Large intestine (tissue), 3 donors: ENCODE results near the gene GMDS. TPM values are rescaled to one million over a fixed set of nuclear protein-coding genes. Genes with fewer than 3 reads are reported as not detected.

Experiments used
- DNase-seq, 2 donors: peaks; one replicate each; pipeline versions ENCODE4 v3.0.0 to v3.0.0-alpha.2; 2013
- H3K27ac ChIP-seq: one replicate; pipeline ENCODE4 v1.5.1; 2013; ENCODE audit warnings: low read length
- H3K27me3 ChIP-seq: 2 replicates; pipeline ENCODE4 v1.6.1; 2013; ENCODE audit warnings: low read length; ENCODE audit not compliant: control insufficient read depth, insufficient read depth
- H3K36me3 ChIP-seq: 2 replicates; pipeline ENCODE4 v1.6.1; 2013; ENCODE audit warnings: low read length; ENCODE audit not compliant: control insufficient read depth, insufficient read depth
- H3K4me1 ChIP-seq: one replicate; pipeline ENCODE4 v1.6.1; 2013; ENCODE audit warnings: low read length; ENCODE audit not compliant: control insufficient read depth, insufficient read depth
- H3K4me3 ChIP-seq: one replicate; pipeline ENCODE4 v1.5.1; 2013; ENCODE audit warnings: low read length
- H3K9me3 ChIP-seq: one replicate; pipeline ENCODE4 v1.6.1; 2013; ENCODE audit warnings: mild to moderate bottlenecking, low read depth, low read length, moderate library complexity; ENCODE audit not compliant: control insufficient read depth
- WGBS: methylation state at CpG from one replicate; pipeline ENCODE4 v1.1.5; 2013; ENCODE audit warnings: low lambda C conversion rate; ENCODE audit not compliant: insufficient coverage; 5-methylcytosine and 5-hydroxymethylcytosine counted together
- polyA plus RNA-seq: library from polyadenylated mRNA; unstranded; fragments of 120-200 nt; gene quantifications from one replicate; pipeline ENCODE4 v1.2.1, GENCODE V29; 2013

GMDS gene
- polyA plus RNA-seq, 1 donor: 58.9 TPM

GRCh38 chr6:1749041-1749440 is 496.4 kb downstream of the GMDS start:
- H3K9me3 ChIP-seq: no peaks in the 10 kb centered on the region
- no peak overlapping the region for H3K27ac ChIP-seq
- no peak overlapping the region for H3K4me3 ChIP-seq
- no peaks in the 10 kb centered on the region for H3K36me3 ChIP-seq
- WGBS: no CpG with 5 or more reads among the region's 6 CpGs
- DNase-seq: no peak
- H3K27me3 ChIP-seq: no peaks in the 10 kb centered on the region
- no peaks in the 10 kb centered on the region for H3K4me1 ChIP-seq

GRCh38 chr6:1747531-1747930 is 497.9 kb downstream of the GMDS start:
- Histone ChIP-seq H3K4me1 (no peaks in the 10 kb centered on the region), H3K36me3 (no peaks in the 10 kb centered on the region), H3K4me3 (no peak overlapping the region), H3K27me3 (no peaks in the 10 kb centered on the region), H3K27ac (no peak overlapping the region), H3K9me3 (no peaks in the 10 kb centered on the region)
- DNase-seq: no peak
- WGBS: 93% methylated on average over 3 of the region's 5 CpGs

GRCh38 chr6:1747003-1747402 is 498.4 kb downstream of the GMDS start:
- Histone ChIP-seq H3K27ac (no peak overlapping the region), H3K4me1 (no peaks in the 10 kb centered on the region), H3K4me3 (no peak overlapping the region), H3K9me3 (no peaks in the 10 kb centered on the region), H3K27me3 (no peaks in the 10 kb centered on the region), H3K36me3 (no peaks in the 10 kb centered on the region)
- WGBS: no CpG with 5 or more reads among the region's 4 CpGs
- no peak for DNase-seq

DNA sequence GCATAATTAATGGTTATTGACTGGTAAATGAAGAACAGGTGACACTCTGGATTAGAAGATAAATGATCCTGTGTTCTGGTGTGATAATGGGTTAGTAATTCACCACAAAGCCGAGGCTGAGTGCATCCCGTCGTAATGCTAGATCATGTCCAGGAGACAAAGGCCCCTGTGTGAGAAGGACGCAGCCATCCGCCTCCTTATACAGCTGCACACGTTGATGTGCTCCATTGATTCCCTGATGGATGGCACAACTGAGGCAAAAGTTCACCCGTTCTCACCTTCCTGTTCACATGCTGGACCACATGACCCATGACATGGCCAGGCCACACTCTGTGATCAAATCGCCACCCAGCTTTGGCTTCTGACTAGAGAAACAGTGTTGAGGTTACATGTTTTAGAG is 499.6 kb downstream of the GMDS start:
- Histone ChIP-seq H3K9me3 (no peaks in the 10 kb centered on the region), H3K4me3 (no peak overlapping the region), H3K27ac (no peak overlapping the region), H3K4me1 (no peaks in the 10 kb centered on the region), H3K27me3 (no peaks in the 10 kb centered on the region), H3K36me3 (no peaks in the 10 kb centered on the region)
- no CpG with 5 or more reads among the region's 8 CpGs for WGBS
- DNase-seq: no peak

- Histone ChIP-seq H3K4me1 (no peaks in the 10 kb centered on the region), H3K9me3 (no peaks in the 10 kb centered on the region), H3K27ac (no peak overlapping the region), H3K36me3 (no peaks in the 10 kb centered on the region), H3K27me3 (no peaks in the 10 kb centered on the region), H3K4me3 (no peak overlapping the region)
- WGBS: no CpG with 5 or more reads among the region's 9 CpGs
- no peak for DNase-seq
Observed at GRCh38 chr6:1744543-1744942, 500.9 kb downstream of the GMDS start.

DNA sequence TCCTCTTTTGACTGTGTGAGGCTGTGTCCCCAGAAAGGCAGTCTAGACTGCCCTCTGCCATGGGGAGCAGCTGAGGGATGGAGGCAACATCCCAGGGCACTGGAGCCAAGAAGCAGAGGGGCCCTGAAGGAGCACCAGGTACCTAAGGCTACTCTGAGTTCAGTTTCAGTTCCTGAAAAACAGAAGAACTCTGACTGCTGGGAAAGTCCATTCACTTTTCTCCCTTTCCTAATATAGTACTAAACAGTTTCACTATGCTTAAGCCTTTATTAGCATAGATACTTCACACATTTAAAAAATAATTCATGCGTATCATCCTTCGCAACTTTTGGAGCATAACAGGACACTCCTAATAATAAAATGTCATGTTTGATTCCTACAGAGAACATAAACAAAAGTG is 505.7 kb downstream of the GMDS start:
- no peaks in the 10 kb centered on the region for H3K9me3 ChIP-seq
- H3K4me1 ChIP-seq: no peaks in the 10 kb centered on the region
- no peak overlapping the region for H3K27ac ChIP-seq
- WGBS: 95% methylated on average over 2 of the region's 2 CpGs
- no peak overlapping the region for H3K4me3 ChIP-seq
- H3K27me3 ChIP-seq: no peaks in the 10 kb centered on the region
- peaks cover 2% of the 10 kb centered on the region for H3K36me3 ChIP-seq
- no peak for DNase-seq

DNA sequence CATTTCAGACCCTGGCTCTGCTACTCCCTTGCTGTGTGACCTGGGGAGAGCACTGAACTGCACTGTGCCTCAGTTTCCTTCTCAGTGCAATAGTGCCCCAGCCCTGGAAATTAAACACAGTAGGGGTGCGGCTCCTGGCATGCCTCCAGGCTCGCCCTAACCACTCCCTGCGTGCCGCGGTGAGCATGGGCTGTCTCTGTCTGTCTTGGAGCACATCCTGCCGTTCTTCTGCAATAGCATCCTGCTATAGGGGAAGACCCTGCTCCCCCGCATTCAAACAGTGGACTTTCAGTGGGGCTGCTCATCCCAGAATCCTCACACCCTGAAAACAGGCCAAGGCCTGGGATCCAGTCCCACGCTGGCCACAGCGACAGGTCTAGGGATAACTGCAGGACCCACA is 506.2 kb downstream of the GMDS start:
- Histone ChIP-seq H3K4me1 (no peaks in the 10 kb centered on the region), H3K36me3 (peaks cover 2% of the 10 kb centered on the region), H3K27ac (no peak overlapping the region), H3K9me3 (no peaks in the 10 kb centered on the region), H3K4me3 (no peak overlapping the region), H3K27me3 (no peaks in the 10 kb centered on the region)
- no CpG with 5 or more reads among the region's 9 CpGs for WGBS
- DNase-seq: no peak

- WGBS: 100% methylated on average over 1 of the region's 6 CpGs
- H3K27me3 ChIP-seq: no peaks in the 10 kb centered on the region
- DNase-seq: no peak
- H3K9me3 ChIP-seq: no peaks in the 10 kb centered on the region
- no peak overlapping the region for H3K4me3 ChIP-seq
- H3K4me1 ChIP-seq: no peaks in the 10 kb centered on the region
- H3K27ac ChIP-seq: no peak overlapping the region
- H3K36me3 ChIP-seq: peaks cover 2% of the 10 kb centered on the region
Observed at GRCh38 chr6:1738558-1739081, 506.8 kb downstream of the GMDS start.

- H3K36me3 ChIP-seq: peaks cover 2% of the 10 kb centered on the region
- WGBS: 94% methylated on average over 2 of the region's 6 CpGs
Observed at GRCh38 chr6:1737463-1738311, 507.7 kb downstream of the GMDS start.

GRCh38 chr6:1736346-1737105 is 508.9 kb downstream of the GMDS start:
- Histone ChIP-seq H3K27ac (no peak overlapping the region), H3K4me1 (no peaks in the 10 kb centered on the region), H3K4me3 (no peak overlapping the region), H3K27me3 (no peaks in the 10 kb centered on the region), H3K9me3 (peaks cover 3% of the 10 kb centered on the region), H3K36me3 (peaks cover 2% of the 10 kb centered on the region)
- WGBS: 89% methylated on average over 1 of the region's 6 CpGs
- DNase-seq: no peak

More at GRCh38 chr6:1737463-1738311, 507.7 kb downstream of the GMDS start:
- Histone ChIP-seq H3K27me3 (no peaks in the 10 kb centered on the region), H3K27ac (no peak overlapping the region), H3K9me3 (no peaks in the 10 kb centered on the region), H3K4me3 (no peak overlapping the region), H3K4me1 (no peaks in the 10 kb centered on the region)
- no peak for DNase-seq
